Neural cell (in vitro differentiated cells): ENCODE measurements around the gene DENND6A. TPM values are rescaled to one million over a fixed set of nuclear protein-coding genes. Genes with fewer than 3 reads are reported as not detected.

Experiments used
- H2AFZ ChIP-seq: fragments of 200-600, 300-800 bp; sonication (generic), shearing (Covaris generic); 2 replicates; pipeline ENCODE4 v1.6.0; 2014; ENCODE audit warnings: low read depth, mild to moderate bottlenecking, antibody characterized with exemption, low read length, moderate library complexity
- H3F3A ChIP-seq: fragments of 200-600 bp; shearing (Covaris generic); 2 replicates; pipeline ENCODE4 v1.6.1; 2016; ENCODE audit warnings: mild to moderate bottlenecking, moderate library complexity, mixed read lengths, antibody characterized with exemption, low read length; ENCODE audit not compliant: insufficient read depth, poor library complexity, severe bottlenecking
- H3K27ac ChIP-seq: fragments of 200-600, 300-800 bp; sonication (generic), shearing (Covaris generic); 2 replicates; pipeline ENCODE4 v1.5.1; 2014; ENCODE audit warnings: mild to moderate bottlenecking, low read length, moderate library complexity
- H3K27me3 ChIP-seq: fragments of 300-800, 200-600 bp; sonication (generic), shearing (Covaris generic); 2 replicates; pipeline ENCODE4 v1.6.0; 2014; ENCODE audit warnings: mild to moderate bottlenecking, low read depth, low read length, moderate library complexity; ENCODE audit not compliant: insufficient read depth
- H3K36me3 ChIP-seq: fragments of 300-800, 200-600 bp; sonication (generic), shearing (Covaris generic); 2 replicates; pipeline ENCODE4 v1.5.1; 2014; ENCODE audit warnings: mild to moderate bottlenecking, antibody characterized with exemption, low read length, moderate library complexity; ENCODE audit not compliant: insufficient read depth
- H3K4me2 ChIP-seq: fragments of 300-800, 200-600 bp; sonication (generic), shearing (Covaris generic); 2 replicates; pipeline ENCODE4 v1.6.0; 2014; ENCODE audit warnings: mild to moderate bottlenecking, low read length
- H3K4me3 ChIP-seq: fragments of 300-800, 200-600 bp; sonication (generic), shearing (Covaris generic); 2 replicates; pipeline ENCODE4 v1.5.1; 2014; ENCODE audit warnings: mild to moderate bottlenecking, low read length, moderate library complexity
- H3K79me2 ChIP-seq: fragments of 200-600 bp; shearing (Covaris generic); replicated peaks from 2 replicates; pipeline ENCODE4 v1.6.0; 2014; ENCODE audit warnings: mild to moderate bottlenecking, low read length, moderate library complexity; ENCODE audit not compliant: insufficient read depth
- H3K9ac ChIP-seq: fragments of 300-800, 200-600 bp; sonication (generic), shearing (Covaris generic); 2 replicates; pipeline ENCODE4 v1.6.1; 2016; ENCODE audit warnings: mild to moderate bottlenecking, low read length, mixed read lengths
- H3K9me2 ChIP-seq: fragments of 200-600 bp; shearing (Covaris generic); 2 replicates; pipeline ENCODE4 v1.6.1; 2016; ENCODE audit warnings: mild to moderate bottlenecking, low read length, mixed read lengths; ENCODE audit not compliant: insufficient read depth
- H3K9me3 ChIP-seq: fragments of 200-600, 300-800 bp; sonication (generic), shearing (Covaris generic); 2 replicates; pipeline ENCODE4 v1.6.1; 2016; ENCODE audit warnings: mild to moderate bottlenecking, mixed run types, low read length, moderate library complexity, mixed read lengths
- H4K20me1 ChIP-seq: fragments of 200-600 bp; shearing (Covaris generic); 2 replicates; pipeline ENCODE4 v1.6.1; 2016; ENCODE audit warnings: mild to moderate bottlenecking, mixed run types; ENCODE audit not compliant: insufficient read depth
- EP300 ChIP-seq: fragments of 450-650 bp; conservative IDR thresholded peaks from 2 replicates; pipeline ENCODE4 v1.6.1; 2014; ENCODE audit warnings: antibody characterized with exemption, mild to moderate bottlenecking, moderate library complexity; ENCODE audit not compliant: poor library complexity, severe bottlenecking
- EZH2 ChIP-seq: fragments of 200-600, 300-800 bp; shearing (Covaris generic), sonication (generic); IDR thresholded peaks from 2 replicates; pipeline ENCODE4 v1.6.1; 2014; ENCODE audit warnings: antibody characterized with exemption, low read length, borderline replicate concordance, mild to moderate bottlenecking; ENCODE audit not compliant: insufficient read depth, poor library complexity, severe bottlenecking
- MXI1 ChIP-seq: fragments of 450-650 bp; conservative IDR thresholded peaks from 2 replicates; pipeline ENCODE4 v1.6.1; 2014; ENCODE audit warnings: antibody characterized with exemption, mild to moderate bottlenecking; ENCODE audit not compliant: poor library complexity, severe bottlenecking
- POLR2AphosphoS5 ChIP-seq: IDR thresholded peaks from 2 replicates; pipeline ENCODE4 v1.6.1; 2012
- RAD21 ChIP-seq: fragments of 450-650 bp; conservative IDR thresholded peaks from 2 replicates; pipeline ENCODE4 v1.6.1; 2014; ENCODE audit warnings: antibody characterized with exemption, mild to moderate bottlenecking, moderate library complexity
- SMC3 ChIP-seq: fragments of 450-650 bp; conservative IDR thresholded peaks from 2 replicates; pipeline ENCODE4 v1.6.1; 2014; ENCODE audit warnings: antibody characterized with exemption, mild to moderate bottlenecking, moderate library complexity; ENCODE audit not compliant: poor library complexity
- TAF1 ChIP-seq: IDR thresholded peaks from 2 replicates; pipeline ENCODE4 v1.6.1; 2012; ENCODE audit warnings: low read depth
- polyA plus RNA-seq: library from polyadenylated mRNA; depleted of rRNA; stranded (reverse); fragments of >200 nt; gene quantifications from 2 replicates; pipeline ENCODE4 v1.2.3, GENCODE V29; 2014
- TF ChIP-seq, protein P1 (sequence below): IDR thresholded peaks from 2 replicates; pipeline ENCODE4 v1.6.1; 2012; ENCODE audit warnings: borderline replicate concordance
- TF ChIP-seq, protein P2 (sequence below): fragments of 450-650 bp; IDR thresholded peaks from 2 replicates; pipeline ENCODE4 v1.5.1; 2014; ENCODE audit warnings: antibody characterized with exemption, mild to moderate bottlenecking, moderate library complexity; ENCODE audit not compliant: poor library complexity, severe bottlenecking

DENND6A gene
- polyA plus RNA-seq, 1 donor from 2014 or later = 24.0 TPM

DNA sequence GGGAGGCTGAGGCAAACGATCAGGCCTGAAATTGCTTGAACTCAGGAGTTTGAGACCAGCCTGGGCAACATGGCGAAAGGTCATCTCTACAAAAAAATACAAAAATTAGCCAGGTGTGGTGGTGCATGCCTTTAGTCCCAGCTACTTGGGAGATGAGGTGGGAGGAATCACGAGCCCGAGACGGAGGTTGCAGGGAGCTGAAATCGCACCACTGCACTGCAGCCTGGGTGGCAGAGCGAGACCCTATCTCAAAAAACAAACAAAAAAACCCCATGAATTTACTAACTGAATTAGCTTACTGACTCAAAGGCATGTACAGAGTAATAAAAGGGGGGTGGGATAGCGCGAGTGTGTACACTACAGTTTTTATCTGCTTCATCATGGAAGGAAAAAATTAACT lies 115.1 kb downstream of the DENND6A start:
- no peak overlapping the region for H2AFZ ChIP-seq
- TF ChIP-seq SMC3 (no peak), EZH2 (no peak), MXI1 (no peak), RAD21 (no peak), EP300 (no peak), TAF1 (no peak), POLR2AphosphoS5 (no peak)
- TF ChIP-seq, protein P1, sequence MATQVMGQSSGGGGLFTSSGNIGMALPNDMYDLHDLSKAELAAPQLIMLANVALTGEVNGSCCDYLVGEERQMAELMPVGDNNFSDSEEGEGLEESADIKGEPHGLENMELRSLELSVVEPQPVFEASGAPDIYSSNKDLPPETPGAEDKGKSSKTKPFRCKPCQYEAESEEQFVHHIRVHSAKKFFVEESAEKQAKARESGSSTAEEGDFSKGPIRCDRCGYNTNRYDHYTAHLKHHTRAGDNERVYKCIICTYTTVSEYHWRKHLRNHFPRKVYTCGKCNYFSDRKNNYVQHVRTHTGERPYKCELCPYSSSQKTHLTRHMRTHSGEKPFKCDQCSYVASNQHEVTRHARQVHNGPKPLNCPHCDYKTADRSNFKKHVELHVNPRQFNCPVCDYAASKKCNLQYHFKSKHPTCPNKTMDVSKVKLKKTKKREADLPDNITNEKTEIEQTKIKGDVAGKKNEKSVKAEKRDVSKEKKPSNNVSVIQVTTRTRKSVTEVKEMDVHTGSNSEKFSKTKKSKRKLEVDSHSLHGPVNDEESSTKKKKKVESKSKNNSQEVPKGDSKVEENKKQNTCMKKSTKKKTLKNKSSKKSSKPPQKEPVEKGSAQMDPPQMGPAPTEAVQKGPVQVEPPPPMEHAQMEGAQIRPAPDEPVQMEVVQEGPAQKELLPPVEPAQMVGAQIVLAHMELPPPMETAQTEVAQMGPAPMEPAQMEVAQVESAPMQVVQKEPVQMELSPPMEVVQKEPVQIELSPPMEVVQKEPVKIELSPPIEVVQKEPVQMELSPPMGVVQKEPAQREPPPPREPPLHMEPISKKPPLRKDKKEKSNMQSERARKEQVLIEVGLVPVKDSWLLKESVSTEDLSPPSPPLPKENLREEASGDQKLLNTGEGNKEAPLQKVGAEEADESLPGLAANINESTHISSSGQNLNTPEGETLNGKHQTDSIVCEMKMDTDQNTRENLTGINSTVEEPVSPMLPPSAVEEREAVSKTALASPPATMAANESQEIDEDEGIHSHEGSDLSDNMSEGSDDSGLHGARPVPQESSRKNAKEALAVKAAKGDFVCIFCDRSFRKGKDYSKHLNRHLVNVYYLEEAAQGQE = no peak
- TF ChIP-seq, protein P2, sequence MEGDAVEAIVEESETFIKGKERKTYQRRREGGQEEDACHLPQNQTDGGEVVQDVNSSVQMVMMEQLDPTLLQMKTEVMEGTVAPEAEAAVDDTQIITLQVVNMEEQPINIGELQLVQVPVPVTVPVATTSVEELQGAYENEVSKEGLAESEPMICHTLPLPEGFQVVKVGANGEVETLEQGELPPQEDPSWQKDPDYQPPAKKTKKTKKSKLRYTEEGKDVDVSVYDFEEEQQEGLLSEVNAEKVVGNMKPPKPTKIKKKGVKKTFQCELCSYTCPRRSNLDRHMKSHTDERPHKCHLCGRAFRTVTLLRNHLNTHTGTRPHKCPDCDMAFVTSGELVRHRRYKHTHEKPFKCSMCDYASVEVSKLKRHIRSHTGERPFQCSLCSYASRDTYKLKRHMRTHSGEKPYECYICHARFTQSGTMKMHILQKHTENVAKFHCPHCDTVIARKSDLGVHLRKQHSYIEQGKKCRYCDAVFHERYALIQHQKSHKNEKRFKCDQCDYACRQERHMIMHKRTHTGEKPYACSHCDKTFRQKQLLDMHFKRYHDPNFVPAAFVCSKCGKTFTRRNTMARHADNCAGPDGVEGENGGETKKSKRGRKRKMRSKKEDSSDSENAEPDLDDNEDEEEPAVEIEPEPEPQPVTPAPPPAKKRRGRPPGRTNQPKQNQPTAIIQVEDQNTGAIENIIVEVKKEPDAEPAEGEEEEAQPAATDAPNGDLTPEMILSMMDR = no peak
- H3K9ac ChIP-seq = no peak overlapping the region
- no peaks in the 10 kb centered on the region for H3K9me2 ChIP-seq
- peaks cover 11% of the 10 kb centered on the region for H3K79me2 ChIP-seq
- H3K9me3 ChIP-seq = no peaks in the 10 kb centered on the region
- no peaks in the 10 kb centered on the region for H3F3A ChIP-seq
- no peak overlapping the region for H3K4me3 ChIP-seq
- no peaks in the 10 kb centered on the region for H3K36me3 ChIP-seq
- H3K4me2 ChIP-seq = no peak overlapping the region
- no peak overlapping the region for H3K27ac ChIP-seq
- H3K27me3 ChIP-seq = no peaks in the 10 kb centered on the region
- peaks cover 3% of the 10 kb centered on the region for H4K20me1 ChIP-seq

DNA sequence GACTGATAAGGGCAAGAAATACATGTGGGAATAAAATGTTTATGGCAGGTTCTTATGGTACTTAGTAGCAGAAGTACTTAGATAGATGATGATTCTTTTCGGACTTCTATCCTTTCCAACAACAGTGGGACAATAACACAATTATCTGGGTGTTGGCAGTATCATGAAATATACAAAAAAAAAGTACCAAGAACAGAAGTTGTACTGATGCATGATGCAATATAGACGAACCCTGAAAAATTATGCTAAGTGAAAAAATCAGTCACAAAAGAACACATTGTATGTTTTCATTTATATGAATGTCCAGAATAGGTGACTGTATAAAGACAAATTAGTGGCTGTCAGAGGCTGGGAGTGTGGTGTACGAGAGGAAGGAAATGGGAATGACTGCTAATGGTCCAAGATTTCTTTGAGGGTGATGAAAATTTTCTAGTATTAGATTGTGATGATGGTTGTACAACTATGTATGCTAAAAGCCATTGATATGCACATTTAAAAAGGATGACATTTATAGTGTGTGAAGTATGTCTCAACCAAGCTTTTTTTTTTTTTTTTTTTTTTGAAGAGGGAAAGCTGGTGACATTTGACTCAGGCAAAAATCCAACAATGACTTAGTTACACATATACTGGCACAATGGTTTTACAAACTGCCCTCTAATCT lies 116.8 kb downstream of the DENND6A start:
- TF ChIP-seq EP300 (no peak), TAF1 (no peak), EZH2 (no peak), MXI1 (no peak), POLR2AphosphoS5 (no peak), RAD21 (no peak), SMC3 (no peak)
- TF ChIP-seq, protein P2 = no peak
- TF ChIP-seq, protein P1 = no peak
- Histone ChIP-seq H3K36me3 (no peaks in the 10 kb centered on the region), H3K9me3 (no peaks in the 10 kb centered on the region), H4K20me1 (peaks cover 3% of the 10 kb centered on the region), H3F3A (no peaks in the 10 kb centered on the region), H2AFZ (no peak overlapping the region), H3K9me2 (no peaks in the 10 kb centered on the region), H3K4me2 (no peak overlapping the region), H3K9ac (no peak overlapping the region), H3K4me3 (no peak overlapping the region), H3K27me3 (no peaks in the 10 kb centered on the region), H3K27ac (no peak overlapping the region), H3K79me2 (peaks cover 3% of the 10 kb centered on the region)
